ENCODE measurements around the gene COMTD1.

Gene COMTD1

GRCh38 chr10:75245354-75246250 lies 9.8 kb upstream of the COMTD1 start:
- DNase-seq: no peak

- no peak for DNase-seq
Observed at GRCh38 chr10:75244487-75245353, 9.0 kb upstream of the COMTD1 start.

- no peak for DNase-seq
Observed at GRCh38 chr10:75243426-75243825, 7.7 kb upstream of the COMTD1 start.

- no peak for DNase-seq
Observed at GRCh38 chr10:75240329-75241076, 4.7 kb upstream of the COMTD1 start.

- DNase-seq: no peak
Observed at GRCh38 chr10:75239096-75239790, 3.5 kb upstream of the COMTD1 start.

GRCh38 chr10:75238182-75239095 lies 2.7 kb upstream of the COMTD1 start:
- DNase-seq: no peak

- no peak for DNase-seq
Observed at GRCh38 chr10:75236178-75236825, 545 bp upstream of the COMTD1 start.

GRCh38 chr10:75234683-75235374 lies 928 bp downstream of the COMTD1 start:
- DNase-seq: no peak

- peak; percentile 98 for DNase-seq
Observed at GRCh38 chr10:75234017-75234682, 1.6 kb downstream of the COMTD1 start.

GRCh38 chr10:75233444-75234016 lies 2.2 kb downstream of the COMTD1 start:
- DNase-seq: no peak

- DNase-seq: no peak
Observed at GRCh38 chr10:75231672-75232581, 3.8 kb downstream of the COMTD1 start.

GRCh38 chr10:75230600-75231038 lies 5.1 kb downstream of the COMTD1 start:
- DNase-seq: peak; percentile 93

GRCh38 chr10:75229971-75230370 lies 5.8 kb downstream of the COMTD1 start:
- DNase-seq: no peak

GRCh38 chr10:75228834-75229233 lies 6.9 kb downstream of the COMTD1 start:
- DNase-seq: no peak

GRCh38 chr10:75228278-75228677 lies 7.5 kb downstream of the COMTD1 start:
- DNase-seq: no peak

- no peak for DNase-seq
Observed at GRCh38 chr10:75226656-75227055, 9.1 kb downstream of the COMTD1 start.

- no peak for DNase-seq
Observed at GRCh38 chr10:75226095-75226494, 9.7 kb downstream of the COMTD1 start.

- DNase-seq: no peak
Observed at GRCh38 chr10:75223507-75223906, 12.2 kb downstream of the COMTD1 start.
